HepG2 (cell line): ENCODE results near the gene EPB41L3.

Experiments used
- ATF7 ChIP-seq, 2 experiments: fragments of 450-650 bp in 1 of 2; sonication (generic) in 1 of 2; formaldehyde crosslinking in 1 of 2; IDR thresholded peaks; 2 replicates each; pipeline versions ENCODE4 v1.4.0 to v1.6.1; 2016 to 2020; ENCODE audit warnings: antibody characterized with exemption in 1 of 2, mild to moderate bottlenecking in 1 of 2, missing genetic modification reagents in 1 of 2
- CTCF ChIP-seq: sonication (generic); formaldehyde crosslinking; IDR thresholded peaks from 2 replicates; pipeline ENCODE4 v1.5.0; 2020; ENCODE audit warnings: mild to moderate bottlenecking, missing genetic modification reagents, moderate library complexity
- GATA4 ChIP-seq: sonication (generic); IDR thresholded peaks from 2 replicates; pipeline ENCODE4 v1.6.1; 2016; ENCODE audit warnings: antibody characterized with exemption, low read depth, borderline replicate concordance
- GZF1 ChIP-seq: sonication (generic); formaldehyde crosslinking; IDR thresholded peaks from 2 replicates; pipeline ENCODE4 v1.5.1; 2020; ENCODE audit warnings: mild to moderate bottlenecking, missing genetic modification reagents
- MTA3 ChIP-seq: sonication (generic); formaldehyde crosslinking; IDR thresholded peaks from 2 replicates; pipeline ENCODE4 v1.4.0; 2020; ENCODE audit warnings: missing genetic modification reagents
- NFE2L2 ChIP-seq: fragments of 150-350 bp; IDR thresholded peaks from 2 replicates; pipeline ENCODE4 v1.6.1; 2014; ENCODE audit warnings: low read length
- RELA ChIP-seq: sonication (generic); formaldehyde crosslinking; IDR thresholded peaks from 2 replicates; pipeline ENCODE4 v1.4.0; 2020; ENCODE audit warnings: missing genetic modification reagents
- ZNF430 ChIP-seq: sonication (generic); formaldehyde crosslinking; IDR thresholded peaks from 2 replicates; pipeline ENCODE4 v1.9.0; 2021; ENCODE audit warnings: mild to moderate bottlenecking, missing genetic modification reagents
- ZNF451 ChIP-seq: sonication (generic); formaldehyde crosslinking; IDR thresholded peaks from 2 replicates; pipeline ENCODE4 v1.5.0; 2020; ENCODE audit warnings: mild to moderate bottlenecking, missing genetic modification reagents

- TF ChIP-seq RELA (CRISPR knock-in tag) = no peak
- TF ChIP-seq CTCF (CRISPR knock-in tag) = no peak
- no peak for TF ChIP-seq GATA4
- no peak for TF ChIP-seq NFE2L2
- no peak for TF ChIP-seq ZNF430
- no peak for TF ChIP-seq ATF7 (IDR thresholded peaks at IDR 0.05)
- no peak for TF ChIP-seq ATF7 (CRISPR knock-in tag; IDR thresholded peaks at IDR 0.05)
- no peak for TF ChIP-seq ZNF451 (CRISPR knock-in tag)
- no peak for TF ChIP-seq MTA3 (CRISPR knock-in tag)
- TF ChIP-seq GZF1 (CRISPR knock-in tag) = no peak
Observed at GRCh38 chr18:5529471-5529870, 14.3 kb downstream of the EPB41L3 start.
